RWPE2 (cell line): ENCODE results near the gene TNRC6B.

Experiments
- ATAC-seq: fragments of 200-7000 bp; cut with Tn5 transposase; 3 replicates; pipeline ENCODE4 v1.9.1; 2021; ENCODE audit warnings: low read depth
- DNase-seq: peaks from one replicate; pipeline ENCODE4 v3.0.0-alpha.2; 2020; ENCODE audit warnings: low spot score
- H3K27ac ChIP-seq: fragments of 450-650 bp; 2 replicates; pipeline ENCODE4 v1.5.1; 2017; ENCODE audit warnings: mild to moderate bottlenecking; ENCODE audit not compliant: poor library complexity, severe bottlenecking
- H3K27me3 ChIP-seq: fragments of 250-450 bp; sonication (Bioruptor Pico); 2 replicates; pipeline ENCODE4 v1.5.1; 2021; ENCODE audit warnings: mild to moderate bottlenecking, moderate library complexity; ENCODE audit not compliant: insufficient read depth, poor library complexity, severe bottlenecking
- H3K36me3 ChIP-seq: fragments of 250-450 bp; sonication (Bioruptor Pico); 2 replicates; pipeline ENCODE4 v1.5.1; 2020; ENCODE audit warnings: low read depth, mild to moderate bottlenecking, moderate library complexity
- H3K4me1 ChIP-seq: fragments of 250-450 bp; sonication (Bioruptor Pico); 2 replicates; pipeline ENCODE4 v1.5.1; 2021; ENCODE audit warnings: mild to moderate bottlenecking, moderate library complexity; ENCODE audit not compliant: insufficient read depth, poor library complexity, severe bottlenecking
- H3K4me3 ChIP-seq: fragments of 250-450 bp; sonication (Bioruptor Pico); 2 replicates; pipeline ENCODE4 v1.5.1; 2021; ENCODE audit warnings: mild to moderate bottlenecking, moderate library complexity; ENCODE audit not compliant: severe bottlenecking
- H3K9me3 ChIP-seq: fragments of 250-450 bp; sonication (Bioruptor Pico); 2 replicates; pipeline ENCODE4 v1.5.1; 2021; ENCODE audit warnings: mild to moderate bottlenecking, moderate library complexity; ENCODE audit not compliant: severe bottlenecking
- TF ChIP-seq, protein P1 (sequence below): fragments of 450-650 bp; IDR thresholded peaks from one replicate; pipeline ENCODE4 v1.5.1; 2017; ENCODE audit warnings: mild to moderate bottlenecking, moderate library complexity; ENCODE audit not compliant: poor library complexity, severe bottlenecking

Gene TNRC6B

GRCh38 chr22:40238425-40239344 lies 61.0 kb downstream of the TNRC6B start:
- no peaks in the 10 kb centered on the region for H3K27me3 ChIP-seq
- no peaks in the 10 kb centered on the region for H3K9me3 ChIP-seq
- TF ChIP-seq, protein P1, sequence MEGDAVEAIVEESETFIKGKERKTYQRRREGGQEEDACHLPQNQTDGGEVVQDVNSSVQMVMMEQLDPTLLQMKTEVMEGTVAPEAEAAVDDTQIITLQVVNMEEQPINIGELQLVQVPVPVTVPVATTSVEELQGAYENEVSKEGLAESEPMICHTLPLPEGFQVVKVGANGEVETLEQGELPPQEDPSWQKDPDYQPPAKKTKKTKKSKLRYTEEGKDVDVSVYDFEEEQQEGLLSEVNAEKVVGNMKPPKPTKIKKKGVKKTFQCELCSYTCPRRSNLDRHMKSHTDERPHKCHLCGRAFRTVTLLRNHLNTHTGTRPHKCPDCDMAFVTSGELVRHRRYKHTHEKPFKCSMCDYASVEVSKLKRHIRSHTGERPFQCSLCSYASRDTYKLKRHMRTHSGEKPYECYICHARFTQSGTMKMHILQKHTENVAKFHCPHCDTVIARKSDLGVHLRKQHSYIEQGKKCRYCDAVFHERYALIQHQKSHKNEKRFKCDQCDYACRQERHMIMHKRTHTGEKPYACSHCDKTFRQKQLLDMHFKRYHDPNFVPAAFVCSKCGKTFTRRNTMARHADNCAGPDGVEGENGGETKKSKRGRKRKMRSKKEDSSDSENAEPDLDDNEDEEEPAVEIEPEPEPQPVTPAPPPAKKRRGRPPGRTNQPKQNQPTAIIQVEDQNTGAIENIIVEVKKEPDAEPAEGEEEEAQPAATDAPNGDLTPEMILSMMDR: no peak
- peaks cover 62% of the 10 kb centered on the region for H3K4me1 ChIP-seq
- peak overlapping the region; percentile 85 for H3K27ac ChIP-seq
- no peak overlapping the region for H3K4me3 ChIP-seq
- ATAC-seq (peak; percentile 95), DNase-seq (peak; percentile 61)
- H3K36me3 ChIP-seq: no peaks in the 10 kb centered on the region

DNA sequence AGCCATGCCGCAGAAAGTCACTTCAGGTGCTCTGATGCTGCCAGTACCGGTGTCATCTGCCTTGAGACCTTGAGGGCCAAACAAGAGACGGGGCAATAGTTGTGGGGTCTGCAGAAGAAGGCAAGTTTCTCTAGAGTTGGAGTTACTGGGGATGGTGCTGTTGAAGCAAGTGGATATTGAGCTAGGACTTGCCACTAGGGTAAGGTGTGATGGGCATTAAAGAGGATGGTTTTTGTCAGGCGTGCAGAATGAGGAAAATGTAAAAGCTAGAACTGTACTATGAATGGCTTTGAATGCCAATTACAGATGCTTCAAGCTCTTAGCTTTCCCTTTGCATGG lies 61.6 kb downstream of the TNRC6B start:
- Histone ChIP-seq H3K27me3 (no peaks in the 10 kb centered on the region), H3K4me1 (peaks cover 62% of the 10 kb centered on the region), H3K36me3 (no peaks in the 10 kb centered on the region), H3K4me3 (no peak overlapping the region), H3K27ac (peak overlapping the region; percentile 85), H3K9me3 (no peaks in the 10 kb centered on the region)
- ATAC-seq: peak; percentile 19
- no peak for DNase-seq
- TF ChIP-seq, protein P1: no peak

- no peak for DNase-seq
- no peak for ATAC-seq
- Histone ChIP-seq H3K27ac (peak overlapping the region; percentile 85), H3K4me3 (no peak overlapping the region), H3K27me3 (no peaks in the 10 kb centered on the region), H3K36me3 (no peaks in the 10 kb centered on the region), H3K4me1 (peaks cover 54% of the 10 kb centered on the region), H3K9me3 (no peaks in the 10 kb centered on the region)
- TF ChIP-seq, protein P1: no peak
These were observed 62.4 kb downstream of the TNRC6B start for GRCh38 chr22:40240160-40240559.

DNA sequence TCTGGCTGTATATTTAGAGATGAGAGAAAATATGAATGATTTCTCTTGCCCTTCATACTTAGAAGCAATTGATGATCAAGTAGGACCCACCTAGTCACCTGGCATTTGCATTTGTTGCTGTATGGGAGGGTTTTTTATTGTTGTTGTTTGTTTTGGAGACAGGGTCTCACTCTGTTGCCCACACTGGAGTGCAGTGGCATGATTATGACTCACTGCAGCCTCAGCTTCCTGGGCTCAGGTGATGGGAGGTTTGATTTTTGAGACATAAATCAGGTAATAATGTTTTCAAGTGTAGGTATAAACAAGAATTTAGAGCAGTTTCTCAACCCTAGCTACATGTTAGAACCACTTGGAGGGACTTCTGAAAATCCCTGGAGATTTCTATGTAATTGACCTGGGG lies 63.0 kb downstream of the TNRC6B start:
- Histone ChIP-seq H3K9me3 (no peaks in the 10 kb centered on the region), H3K27ac (peak overlapping the region; percentile 85), H3K4me3 (no peak overlapping the region), H3K27me3 (no peaks in the 10 kb centered on the region), H3K4me1 (peaks cover 50% of the 10 kb centered on the region), H3K36me3 (0 out of 2 replicates have a peak, but pooled peaks cover 3% of the 10 kb centered on the region)
- DNase-seq: no peak
- 0 out of 3 replicates have a peak, but pooled peaks have one; percentile 28 for ATAC-seq
- TF ChIP-seq, protein P1: no peak
